ENCODE measurements around the gene TRAFD1. TPM values are rescaled to one million over a fixed set of nuclear protein-coding genes. Genes with fewer than 3 reads are reported as not detected.
"Not testable (repeated sequence)": the region's sequence is repeated elsewhere in the genome, so short reads cannot be mapped to it uniquely, and the experiment has no call there.

The TRAFD1 gene
- total RNA-seq, 4 donors from 2014 or later, result 28.2 to 37.7 (median 30.2) TPM

GRCh38 chr12:112096070-112096469 is 29.3 kb upstream of the TRAFD1 start:
- TF ChIP-seq POLR2A (IDR thresholded peaks at IDR 0.05) (no peak), POLR2AphosphoS5 (IDR thresholded peaks at IDR 0.05) (no peak), EP300 (IDR thresholded peaks at IDR 0.05) (no peak), CTCF (IDR thresholded peaks at IDR 0.05) (no peak)
- no peak for ATAC-seq
- Histone ChIP-seq H3K4me3 (no peak overlapping the region), H3K4me1 (peaks cover 0 to 17% (median 0%) of the 10 kb centered on the region in 3 donors), H3K27ac (no peak overlapping the region), H3K27me3 (no peaks in the 10 kb centered on the region), H3K9me3 (no peaks in the 10 kb centered on the region), H3K36me3 (peaks cover 0 to 59% of the 10 kb centered on the region in 2 donors)

GRCh38 chr12:112096667-112097066 is 28.7 kb upstream of the TRAFD1 start:
- Histone ChIP-seq H3K27me3 (no peaks in the 10 kb centered on the region), H3K4me3 (no peak overlapping the region), H3K9me3 (no peaks in the 10 kb centered on the region), H3K36me3 (peaks cover 0 to 59% of the 10 kb centered on the region in 2 donors), H3K4me1 (peaks cover 0 to 17% (median 0%) of the 10 kb centered on the region in 3 donors), H3K27ac (no peak overlapping the region)
- 31 to 49% methylated on average over 2 of the region's 2 CpGs for WGBS, 2 donors (ENCODE audit: low coverage in 1 of 2)
- no peak for ATAC-seq
- no peak for TF ChIP-seq EP300 (IDR thresholded peaks at IDR 0.05)
- TF ChIP-seq POLR2A (IDR thresholded peaks at IDR 0.05), result no peak
- no peak for TF ChIP-seq CTCF (IDR thresholded peaks at IDR 0.05)
- no peak for TF ChIP-seq POLR2AphosphoS5 (IDR thresholded peaks at IDR 0.05)

GRCh38 chr12:112097641-112098040 is 27.7 kb upstream of the TRAFD1 start:
- peaks cover 0 to 17% (median 0%) of the 10 kb centered on the region in 3 donors for H3K4me1 ChIP-seq

GRCh38 chr12:112100500-112100899 is 24.9 kb upstream of the TRAFD1 start:
- 96 to 100% methylated on average over 4 to 6 of the region's 15 CpGs for WGBS, 2 donors (ENCODE audit: low coverage in 1 of 2)
- H3K36me3 ChIP-seq, result peaks cover 0 to 53% of the 10 kb centered on the region in 2 donors
- not testable (repeated sequence) for H3K27ac ChIP-seq

More at GRCh38 chr12:112097641-112098040, 27.7 kb upstream of the TRAFD1 start:
- TF ChIP-seq CTCF (IDR thresholded peaks at IDR 0.05), result no peak
- no peak for TF ChIP-seq POLR2AphosphoS5 (IDR thresholded peaks at IDR 0.05)
- no peak for TF ChIP-seq POLR2A (IDR thresholded peaks at IDR 0.05)
- TF ChIP-seq EP300 (IDR thresholded peaks at IDR 0.05), result no peak
- Histone ChIP-seq H3K27me3 (no peaks in the 10 kb centered on the region), H3K27ac (no peak overlapping the region), H3K9me3 (no peaks in the 10 kb centered on the region), H3K36me3 (peaks cover 0 to 55% of the 10 kb centered on the region in 2 donors), H3K4me3 (no peak overlapping the region)
- ATAC-seq, result no peak
- 90% methylated on average over 5 of the region's 8 CpGs; no CpG with 5 or more reads in 1 of the 2 donors for WGBS, 2 donors (ENCODE audit: low coverage in 1 of 2)

GRCh38 chr12:112102127-112102526 is 23.2 kb upstream of the TRAFD1 start:
- peaks cover 0 to 42% (median 13%) of the 10 kb centered on the region in 3 donors for H3K4me1 ChIP-seq
- H3K36me3 ChIP-seq, result peaks cover 0 to 47% of the 10 kb centered on the region in 2 donors
- no peak overlapping the region for H3K4me3 ChIP-seq
- H3K27ac ChIP-seq, result no peak overlapping the region
- no peak for ATAC-seq
- H3K27me3 ChIP-seq, result no peaks in the 10 kb centered on the region
- 89 to 100% methylated on average over 2 of the region's 4 CpGs for WGBS, 2 donors (ENCODE audit: low coverage in 1 of 2)
- TF ChIP-seq EP300 (IDR thresholded peaks at IDR 0.05) (no peak), CTCF (IDR thresholded peaks at IDR 0.05) (no peak), POLR2AphosphoS5 (IDR thresholded peaks at IDR 0.05) (no peak), POLR2A (IDR thresholded peaks at IDR 0.05) (no peak)
- H3K9me3 ChIP-seq, result no peaks in the 10 kb centered on the region

More at GRCh38 chr12:112100500-112100899, 24.9 kb upstream of the TRAFD1 start:
- H3K4me3 ChIP-seq, H3K27me3 ChIP-seq, H3K9me3 ChIP-seq, ATAC-seq: not testable (repeated sequence)
- peaks cover 0 to 41% (median 0%) of the 10 kb centered on the region in 3 donors for H3K4me1 ChIP-seq

GRCh38 chr12:112102746-112103145 is 22.6 kb upstream of the TRAFD1 start:
- not testable (repeated sequence) for H3K4me3 ChIP-seq, ATAC-seq, H3K27me3 ChIP-seq, H3K9me3 ChIP-seq, H3K27ac ChIP-seq
- 93 to 94% methylated on average over 8 to 18 of the region's 19 CpGs for WGBS, 2 donors (ENCODE audit: low coverage in 1 of 2)
- peaks cover 0 to 48% (median 14%) of the 10 kb centered on the region in 3 donors for H3K4me1 ChIP-seq
- H3K36me3 ChIP-seq, result peaks cover 0 to 43% of the 10 kb centered on the region in 2 donors
